ENCODE measurements around the gene MRPS6. TPM values are rescaled to one million over a fixed set of nuclear protein-coding genes. Genes with fewer than 3 reads are reported as not detected.

The MRPS6 gene
- total and polyA plus RNA-seq, 10 of the 15 experiments (the other 5 are each of a cell fraction or from before 2014, with no cell fraction given): 32.5 to 232 (median 90.3) TPM

GRCh38 chr21:34179204-34179935, 106.0 kb downstream of the MRPS6 start (continued):
- no peak for TF ChIP-seq ATF3 (IDR thresholded peaks at IDR 0.05; ENCODE audit: borderline replicate concordance, extremely low read depth, low read depth, low read length)
- no peak for TF ChIP-seq MEF2B (IDR thresholded peaks at IDR 0.05; ENCODE audit: partially characterized antibody, poor library complexity, severe bottlenecking)
- TF ChIP-seq YY1 (IDR thresholded peaks at IDR 0.05; ENCODE audit: low read depth, low read length): no peak
- TF ChIP-seq TCF3 (IDR thresholded peaks at IDR 0.05; ENCODE audit: borderline replicate concordance, insufficient read depth, low read depth, low read length): no peak
- no peak for TF ChIP-seq BMI1 (IDR thresholded peaks at IDR 0.05; ENCODE audit: borderline replicate concordance)
- TF ChIP-seq IKZF1 (conservative IDR thresholded peaks at IDR 0.05): no peak
- no peak for TF ChIP-seq ZNF384 (IDR thresholded peaks at IDR 0.05; ENCODE audit: borderline replicate concordance, low read depth, low read length)
- no peak for TF ChIP-seq RCOR1 (conservative IDR thresholded peaks at IDR 0.05; ENCODE audit: low read depth, low read length)
- no peak for TF ChIP-seq ZBTB40 (IDR thresholded peaks at IDR 0.05; ENCODE audit: borderline replicate concordance)
- no peak for TF ChIP-seq JUND (IDR thresholded peaks at IDR 0.05; ENCODE audit: low read depth, low read length)

Measured in GM12878 (cell line).